SK-N-SH treated with all-trans-retinoic acid at 6 μM for 48 hours (cell line): ENCODE data around the gene TMEM187.

Source experiments
- BACH2 ChIP-seq: fragments of 250-450 bp; sonication (Bioruptor Pico); IDR thresholded peaks from 2 replicates; pipeline ENCODE4 v1.9.0; 2021; ENCODE audit warnings: mild to moderate bottlenecking, borderline replicate concordance
- CSDC2 ChIP-seq: fragments of 250-450 bp; sonication (Bioruptor Pico); IDR thresholded peaks from 2 replicates; pipeline ENCODE4 v1.5.0; 2020; ENCODE audit warnings: mild to moderate bottlenecking, moderate library complexity
- CSRNP3 ChIP-seq: fragments of 250-450 bp; sonication (Bioruptor Pico); IDR thresholded peaks from 2 replicates; pipeline ENCODE4 v1.5.1; 2021; ENCODE audit warnings: mild to moderate bottlenecking, moderate library complexity
- ESRRG ChIP-seq: fragments of 250-450 bp; sonication (Bioruptor Pico); IDR thresholded peaks from 2 replicates; pipeline ENCODE4 v1.6.1; 2021; ENCODE audit warnings: mild to moderate bottlenecking
- RARB ChIP-seq: fragments of 250-450 bp; sonication (Bioruptor Pico); IDR thresholded peaks from 2 replicates; pipeline ENCODE4 v1.8.0; 2021; ENCODE audit warnings: mild to moderate bottlenecking, moderate library complexity
- TCF4 ChIP-seq: fragments of 250-450 bp; sonication (Bioruptor Pico); IDR thresholded peaks from 2 replicates; pipeline ENCODE4 v1.8.0; 2021; ENCODE audit warnings: mild to moderate bottlenecking, moderate library complexity, borderline replicate concordance
- TOX ChIP-seq: fragments of 250-450 bp; sonication (Bioruptor Pico); IDR thresholded peaks from 2 replicates; pipeline ENCODE4 v1.8.0; 2021; ENCODE audit warnings: mild to moderate bottlenecking, moderate library complexity, borderline replicate concordance
- TSHZ2 ChIP-seq: fragments of 250-450 bp; sonication (Bioruptor Pico); IDR thresholded peaks from 2 replicates; pipeline ENCODE4 v1.5.0; 2020; ENCODE audit warnings: mild to moderate bottlenecking, moderate library complexity
- ZC3H10 ChIP-seq: fragments of 250-450 bp; sonication (Bioruptor Pico); IDR thresholded peaks from 2 replicates; pipeline ENCODE4 v1.5.1; 2021; ENCODE audit warnings: mild to moderate bottlenecking, moderate library complexity
- ZFP3 ChIP-seq: fragments of 250-450 bp; sonication (Bioruptor Pico); IDR thresholded peaks from 2 replicates; pipeline ENCODE4 v1.5.0; 2020; ENCODE audit warnings: mild to moderate bottlenecking, moderate library complexity
- ZFP30 ChIP-seq: fragments of 450-650 bp; formaldehyde crosslinking; IDR thresholded peaks from 2 replicates; pipeline ENCODE4 v1.5.0; 2022; ENCODE audit warnings: mild to moderate bottlenecking, moderate library complexity
- ZNF70 ChIP-seq: fragments of 450-650 bp; formaldehyde crosslinking; IDR thresholded peaks from 2 replicates; pipeline ENCODE4 v1.5.0; 2020; ENCODE audit warnings: mild to moderate bottlenecking, moderate library complexity
- TF ChIP-seq, protein P1 (sequence below): fragments of 250-450 bp; sonication (Bioruptor Pico); IDR thresholded peaks from 2 replicates; pipeline ENCODE4 v1.8.0; 2020; ENCODE audit warnings: mild to moderate bottlenecking, moderate library complexity, borderline replicate concordance
- TF ChIP-seq, protein P2 (sequence below): fragments of 250-450 bp; sonication (Bioruptor Pico); IDR thresholded peaks from 2 replicates; pipeline ENCODE4 v1.5.1; 2020; ENCODE audit warnings: low read depth, mild to moderate bottlenecking, moderate library complexity

- TF ChIP-seq ZFP30: no peak
- no peak for TF ChIP-seq CSRNP3 (CRISPR knock-in tag)
- TF ChIP-seq ZFP3: no peak
- TF ChIP-seq, protein P1, sequence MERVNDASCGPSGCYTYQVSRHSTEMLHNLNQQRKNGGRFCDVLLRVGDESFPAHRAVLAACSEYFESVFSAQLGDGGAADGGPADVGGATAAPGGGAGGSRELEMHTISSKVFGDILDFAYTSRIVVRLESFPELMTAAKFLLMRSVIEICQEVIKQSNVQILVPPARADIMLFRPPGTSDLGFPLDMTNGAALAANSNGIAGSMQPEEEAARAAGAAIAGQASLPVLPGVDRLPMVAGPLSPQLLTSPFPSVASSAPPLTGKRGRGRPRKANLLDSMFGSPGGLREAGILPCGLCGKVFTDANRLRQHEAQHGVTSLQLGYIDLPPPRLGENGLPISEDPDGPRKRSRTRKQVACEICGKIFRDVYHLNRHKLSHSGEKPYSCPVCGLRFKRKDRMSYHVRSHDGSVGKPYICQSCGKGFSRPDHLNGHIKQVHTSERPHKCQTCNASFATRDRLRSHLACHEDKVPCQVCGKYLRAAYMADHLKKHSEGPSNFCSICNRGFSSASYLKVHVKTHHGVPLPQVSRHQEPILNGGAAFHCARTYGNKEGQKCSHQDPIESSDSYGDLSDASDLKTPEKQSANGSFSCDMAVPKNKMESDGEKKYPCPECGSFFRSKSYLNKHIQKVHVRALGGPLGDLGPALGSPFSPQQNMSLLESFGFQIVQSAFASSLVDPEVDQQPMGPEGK (CRISPR knock-in tag): no peak
- TF ChIP-seq TSHZ2: 0 out of 2 replicates have a peak, but pooled peaks have one; percentile 28
- peak; percentile 12; the same call in 1 of the 2 replicates for TF ChIP-seq CSDC2
- no peak for TF ChIP-seq TOX
- TF ChIP-seq ESRRG (CRISPR knock-in tag): no peak
- TF ChIP-seq ZNF70 (CRISPR knock-in tag): no peak
- TF ChIP-seq, protein P2, sequence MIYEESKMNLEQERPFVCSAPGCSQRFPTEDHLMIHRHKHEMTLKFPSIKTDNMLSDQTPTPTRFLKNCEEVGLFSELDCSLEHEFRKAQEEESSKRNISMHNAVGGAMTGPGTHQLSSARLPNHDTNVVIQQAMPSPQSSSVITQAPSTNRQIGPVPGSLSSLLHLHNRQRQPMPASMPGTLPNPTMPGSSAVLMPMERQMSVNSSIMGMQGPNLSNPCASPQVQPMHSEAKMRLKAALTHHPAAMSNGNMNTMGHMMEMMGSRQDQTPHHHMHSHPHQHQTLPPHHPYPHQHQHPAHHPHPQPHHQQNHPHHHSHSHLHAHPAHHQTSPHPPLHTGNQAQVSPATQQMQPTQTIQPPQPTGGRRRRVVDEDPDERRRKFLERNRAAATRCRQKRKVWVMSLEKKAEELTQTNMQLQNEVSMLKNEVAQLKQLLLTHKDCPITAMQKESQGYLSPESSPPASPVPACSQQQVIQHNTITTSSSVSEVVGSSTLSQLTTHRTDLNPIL: no peak
- no peak for TF ChIP-seq ZC3H10
- no peak for TF ChIP-seq TCF4 (CRISPR knock-in tag)
- TF ChIP-seq BACH2 (CRISPR knock-in tag): no peak
- no peak for TF ChIP-seq RARB
These were observed 44.4 kb upstream of the TMEM187 start for GRCh38 chrX:153927922-153928760.
